ENCODE results near the gene CDV3.

Gene CDV3

GRCh38 chr3:133575086-133575485, 1.6 kb downstream of the CDV3 start:
- DNase-seq = no peak
- TF ChIP-seq GATA1 (IDR thresholded peaks at IDR 0.05; ENCODE audit: low read depth, low read length) (no peak), POLR2A (IDR thresholded peaks at IDR 0.05; ENCODE audit: low read length) (no peak)

DNA sequence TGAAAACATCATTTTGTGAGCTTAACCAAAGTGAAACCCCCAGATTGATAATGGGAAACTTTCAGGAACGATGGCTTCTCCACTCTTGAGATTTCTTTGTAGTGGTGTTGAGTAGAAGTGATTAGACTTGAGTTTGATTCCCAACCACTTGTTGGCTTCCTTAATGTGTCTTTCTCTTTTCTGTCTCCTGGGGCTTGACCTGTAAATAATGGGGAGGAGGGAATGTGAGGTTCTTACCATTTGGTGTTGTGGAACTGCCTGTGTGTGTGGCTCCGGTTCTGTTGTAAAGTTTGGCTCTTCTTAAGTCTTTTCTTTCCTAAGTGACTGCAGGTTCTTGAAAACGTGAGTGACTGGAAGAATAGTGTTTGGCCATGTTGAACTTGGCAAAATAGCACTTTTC, 2.7 kb downstream of the CDV3 start:
- DNase-seq = no peak
- no peak for TF ChIP-seq POLR2A (IDR thresholded peaks at IDR 0.05; ENCODE audit: low read length)
- TF ChIP-seq GATA1 (IDR thresholded peaks at IDR 0.05; ENCODE audit: low read depth, low read length) = no peak

DNA sequence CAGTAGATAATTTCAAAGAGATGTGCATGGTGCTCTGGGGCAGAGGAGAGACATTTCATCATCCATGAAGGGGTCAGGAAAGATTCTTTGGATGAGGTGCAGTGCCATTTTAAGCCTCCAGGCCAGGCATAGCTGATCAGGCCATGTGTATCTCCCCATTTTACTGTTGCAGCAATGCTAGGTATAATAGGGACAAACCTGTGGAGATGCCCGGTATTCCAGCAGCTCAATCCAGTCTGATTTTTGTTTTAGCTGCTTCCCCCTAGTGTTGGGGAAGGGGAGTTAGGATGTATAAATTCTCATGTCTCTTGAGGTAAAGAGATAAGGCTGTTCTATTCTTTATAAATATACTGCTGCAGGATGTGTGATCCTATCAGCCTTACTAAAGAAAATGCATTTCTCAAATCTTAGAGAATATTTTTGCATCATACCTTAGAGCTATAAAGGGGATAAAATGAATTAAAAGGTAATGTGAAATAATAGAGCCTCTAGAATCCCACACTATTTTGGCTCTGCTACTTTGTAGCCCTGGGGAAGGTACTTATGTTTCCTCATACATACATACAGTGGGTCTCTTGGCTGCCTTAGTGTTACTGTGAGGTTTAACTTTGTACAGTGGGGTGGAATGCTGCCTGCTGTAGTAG, 5.2 kb downstream of the CDV3 start:
- no peak for TF ChIP-seq POLR2A (IDR thresholded peaks at IDR 0.05; ENCODE audit: low read length)
- no peak for TF ChIP-seq GATA1 (IDR thresholded peaks at IDR 0.05; ENCODE audit: low read depth, low read length)
- no peak for DNase-seq

- no peak for DNase-seq
- TF ChIP-seq POLR2A (IDR thresholded peaks at IDR 0.05; ENCODE audit: low read length) (no peak), GATA1 (IDR thresholded peaks at IDR 0.05; ENCODE audit: low read depth, low read length) (no peak)
These were observed 9.9 kb downstream of the CDV3 start for GRCh38 chr3:133583396-133583795.

DNA sequence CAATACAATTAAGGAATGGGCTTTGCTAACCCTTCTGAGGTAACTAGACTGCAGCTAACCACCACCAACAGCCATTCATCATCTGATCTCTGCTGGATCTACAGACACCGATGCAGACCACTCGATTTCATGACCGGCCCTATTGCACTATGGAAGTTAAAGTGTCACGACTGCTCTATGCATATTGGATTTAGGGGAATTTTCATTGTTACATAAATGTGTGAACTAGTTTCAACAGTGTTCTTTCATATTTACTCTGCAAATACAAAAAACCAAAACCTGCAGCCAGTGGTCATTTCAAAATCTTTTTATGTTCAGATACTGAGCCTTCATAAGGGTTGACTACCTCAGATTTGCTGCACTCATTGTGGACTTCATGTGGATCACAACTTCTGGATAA, 14.5 kb downstream of the CDV3 start:
- TF ChIP-seq POLR2A (IDR thresholded peaks at IDR 0.05; ENCODE audit: low read length) (no peak), GATA1 (IDR thresholded peaks at IDR 0.05; ENCODE audit: low read depth, low read length) (no peak)
- DNase-seq = no peak

GRCh38 chr3:133588784-133589465, 15.4 kb downstream of the CDV3 start:
- TF ChIP-seq POLR2A (IDR thresholded peaks at IDR 0.05; ENCODE audit: low read length) = no peak
- no peak for TF ChIP-seq GATA1 (IDR thresholded peaks at IDR 0.05; ENCODE audit: low read depth, low read length)
- no peak for DNase-seq

DNA sequence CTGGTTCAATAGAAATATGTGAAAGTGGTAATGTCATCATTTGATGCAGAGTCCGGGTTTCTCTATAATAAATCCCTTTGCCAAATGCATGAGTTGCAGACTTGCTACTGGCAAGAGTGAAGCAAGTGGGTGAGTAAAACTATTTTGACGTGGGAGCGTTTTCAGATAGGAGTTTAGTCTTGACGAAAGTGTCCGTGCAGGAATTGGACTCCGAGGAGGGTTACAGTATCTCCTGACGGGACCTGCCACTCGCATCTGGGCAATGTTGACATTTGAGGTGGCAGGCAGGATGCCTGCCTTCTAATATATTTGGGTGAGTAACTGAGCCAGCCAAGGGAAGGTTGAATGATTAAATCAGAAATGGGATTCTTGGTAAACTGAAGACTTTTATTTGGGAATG, 16.0 kb downstream of the CDV3 start:
- no peak for TF ChIP-seq POLR2A (IDR thresholded peaks at IDR 0.05; ENCODE audit: low read length)
- TF ChIP-seq GATA1 (IDR thresholded peaks at IDR 0.05; ENCODE audit: low read depth, low read length) = no peak
- DNase-seq = no peak

DNA sequence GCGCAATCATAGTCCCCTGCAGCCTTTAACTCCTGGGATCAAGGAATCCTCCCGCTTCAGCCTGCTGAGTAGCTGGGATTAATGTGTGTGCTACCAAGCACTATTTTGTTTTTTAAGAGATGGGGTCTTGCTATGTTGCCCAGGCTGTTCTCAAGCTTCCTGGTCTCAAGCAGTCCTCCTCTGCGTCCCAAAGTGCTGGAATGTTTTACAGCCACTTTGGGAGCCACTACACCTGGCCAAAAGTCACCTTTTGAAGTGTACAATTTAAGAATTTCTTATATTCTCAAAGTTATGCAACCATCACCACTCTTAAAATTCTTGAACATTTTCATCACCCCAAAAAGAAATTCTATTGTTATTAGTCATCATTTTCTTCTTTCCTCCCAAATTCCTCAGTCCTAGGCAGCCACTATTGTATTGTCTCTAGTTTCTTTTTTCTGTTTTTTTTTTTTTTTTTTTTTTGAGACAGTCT, 17.8 kb downstream of the CDV3 start:
- no peak for TF ChIP-seq POLR2A (IDR thresholded peaks at IDR 0.05; ENCODE audit: low read length)
- TF ChIP-seq GATA1 (IDR thresholded peaks at IDR 0.05; ENCODE audit: low read depth, low read length) = no peak
- DNase-seq = no peak

DNA sequence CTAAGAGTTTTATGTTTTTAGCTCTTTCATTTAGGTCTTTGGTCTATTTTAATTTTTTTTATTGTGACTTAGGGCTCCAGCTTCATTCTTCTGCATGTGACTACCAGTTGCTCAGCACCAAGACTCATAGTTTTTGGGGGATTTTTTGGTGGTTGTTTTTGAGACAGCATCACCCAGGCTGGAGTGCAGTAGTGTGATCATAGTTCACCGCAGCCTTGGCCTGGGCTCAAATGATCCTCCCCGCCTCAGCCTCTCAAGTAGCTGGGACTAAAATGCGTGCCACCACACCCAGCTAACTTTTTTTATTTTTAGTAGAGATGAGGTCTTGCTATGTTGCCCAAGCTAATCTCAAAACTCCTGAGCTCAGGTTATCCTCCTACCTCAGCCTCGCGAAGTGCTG, 19.4 kb downstream of the CDV3 start:
- no peak for DNase-seq
- TF ChIP-seq GATA1 (IDR thresholded peaks at IDR 0.05; ENCODE audit: low read depth, low read length) (no peak), POLR2A (IDR thresholded peaks at IDR 0.05; ENCODE audit: low read length) (no peak)

- DNase-seq = no peak
- TF ChIP-seq GATA1 (IDR thresholded peaks at IDR 0.05; ENCODE audit: low read depth, low read length) (no peak), POLR2A (IDR thresholded peaks at IDR 0.05; ENCODE audit: low read length) (no peak)
These were observed 19.8 kb downstream of the CDV3 start for GRCh38 chr3:133593243-133593642.

- TF ChIP-seq GATA1 (IDR thresholded peaks at IDR 0.05; ENCODE audit: low read depth, low read length) (no peak), POLR2A (IDR thresholded peaks at IDR 0.05; ENCODE audit: low read length) (no peak)
- no peak for DNase-seq
These were observed 21.9 kb downstream of the CDV3 start for GRCh38 chr3:133595341-133595740.

DNA sequence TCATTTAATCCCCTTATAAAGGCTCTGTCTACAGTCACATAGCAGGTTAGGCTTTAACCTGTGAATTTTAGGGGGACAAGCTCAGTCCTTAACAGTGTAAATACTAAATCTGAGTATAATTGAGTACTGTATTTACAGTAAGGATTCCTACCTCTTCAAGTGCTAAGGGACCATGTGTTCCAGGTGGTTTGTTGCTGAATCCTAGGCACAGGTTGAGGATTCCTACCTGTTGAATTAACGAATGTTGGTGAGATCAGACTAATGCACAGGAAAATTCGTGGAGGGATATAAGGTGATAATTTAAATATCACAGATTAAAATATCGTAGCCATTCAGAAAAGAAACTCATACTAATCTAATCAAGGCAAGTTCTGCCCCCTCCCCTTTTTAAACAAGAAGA, 24.9 kb downstream of the CDV3 start:
- TF ChIP-seq GATA1 (IDR thresholded peaks at IDR 0.05; ENCODE audit: low read depth, low read length) (no peak), POLR2A (IDR thresholded peaks at IDR 0.05; ENCODE audit: low read length) (no peak)
- no peak for DNase-seq

- DNase-seq = peak in 1 of 2 experiments; percentile 16
- no peak for TF ChIP-seq POLR2A (IDR thresholded peaks at IDR 0.05; ENCODE audit: low read length)
- no peak for TF ChIP-seq GATA1 (IDR thresholded peaks at IDR 0.05; ENCODE audit: low read depth, low read length)
These were observed 25.8 kb downstream of the CDV3 start for GRCh38 chr3:133599280-133599679.

GRCh38 chr3:133600572-133601081, 27.1 kb downstream of the CDV3 start:
- DNase-seq = no peak
- TF ChIP-seq POLR2A (IDR thresholded peaks at IDR 0.05; ENCODE audit: low read length) = no peak
- TF ChIP-seq GATA1 (IDR thresholded peaks at IDR 0.05; ENCODE audit: low read depth, low read length) = no peak

- no peak for DNase-seq
- TF ChIP-seq GATA1 (IDR thresholded peaks at IDR 0.05; ENCODE audit: low read depth, low read length) (no peak), POLR2A (IDR thresholded peaks at IDR 0.05; ENCODE audit: low read length) (no peak)
These were observed 32.9 kb downstream of the CDV3 start for GRCh38 chr3:133606342-133606741.
